HepG2 (cell line): ENCODE measurements around the gene SAPCD2. TPM values are rescaled to one million over a fixed set of nuclear protein-coding genes. Genes with fewer than 3 reads are reported as not detected.

Source experiments
- HNF1B ChIP-seq: sonication (generic); formaldehyde crosslinking; IDR thresholded peaks from 2 replicates; pipeline ENCODE4 v1.5.1; 2020; ENCODE audit warnings: mild to moderate bottlenecking, moderate library complexity, missing genetic modification reagents
- JUND ChIP-seq: sonication (generic); formaldehyde crosslinking; IDR thresholded peaks from 2 replicates; pipeline ENCODE4 v1.8.0; 2022; ENCODE audit warnings: mild to moderate bottlenecking, missing genetic modification reagents
- MLXIP ChIP-seq: sonication (generic); formaldehyde crosslinking; IDR thresholded peaks from 2 replicates; pipeline ENCODE4 v1.9.0; 2021; ENCODE audit warnings: missing genetic modification reagents, borderline replicate concordance
- REST ChIP-seq, 2 experiments: IDR thresholded peaks; 2 replicates each; pipeline ENCODE4 v1.6.1; 2011 to 2012; ENCODE audit warnings: low read length in 2 of 2, borderline replicate concordance in 1 of 2, low read depth in 1 of 2, mild to moderate bottlenecking in 1 of 2, moderate library complexity in 1 of 2
- SKI ChIP-seq: fragments of 450-650 bp; IDR thresholded peaks from one replicate; pipeline ENCODE4 v1.6.1; 2018; ENCODE audit warnings: mild to moderate bottlenecking; ENCODE audit not compliant: partially characterized antibody
- SMAD1 ChIP-seq: sonication (generic); formaldehyde crosslinking; IDR thresholded peaks from 2 replicates; pipeline ENCODE4 v1.4.0; 2020; ENCODE audit warnings: missing genetic modification reagents, low read depth, mild to moderate bottlenecking, borderline replicate concordance
- SP140L ChIP-seq: sonication (generic); formaldehyde crosslinking; IDR thresholded peaks from 2 replicates; pipeline ENCODE4 v1.4.0; 2020; ENCODE audit warnings: missing genetic modification reagents, borderline replicate concordance
- ZFX ChIP-seq: sonication (generic); formaldehyde crosslinking; IDR thresholded peaks from 2 replicates; pipeline ENCODE4 v1.4.0; 2020; ENCODE audit warnings: mild to moderate bottlenecking, low read depth, missing genetic modification reagents, moderate library complexity
- ZNF430 ChIP-seq: sonication (generic); formaldehyde crosslinking; IDR thresholded peaks from 2 replicates; pipeline ENCODE4 v1.9.0; 2021; ENCODE audit warnings: mild to moderate bottlenecking, missing genetic modification reagents
- polyA plus RNA-seq, 8 experiments: library from polyadenylated mRNA; depleted of rRNA in 3 of 8; stranded (reverse) in 7 of 8; unstranded in 1 of 8; fragments of >200 nt; fragmentation: Illumina TruSeq in 4 of 8; extraction: Trizol in 4 of 8; gene quantifications; 2 replicates each; pipeline versions ENCODE4 v1.2.1 to v1.2.3, GENCODE V29; 2011 to 2016; ENCODE audit warnings: low read depth in 4 of 8, missing spikeins in 1 of 8, mixed read lengths in 1 of 8; ENCODE audit not compliant: insufficient read depth in 1 of 8
- total RNA-seq, 5 experiments: library from RNA; depleted of rRNA; stranded (reverse); fragments of >200 nt; fragmentation: Illumina TruSeq; extraction: Trizol; gene quantifications; 2 replicates each; pipeline ENCODE4 v1.2.3, GENCODE V29; 2016; ENCODE audit warnings: low read depth in 1 of 5
- TF ChIP-seq, protein P1 (sequence below): sonication (generic); formaldehyde crosslinking; IDR thresholded peaks from 2 replicates; pipeline ENCODE4 v1.4.0; 2020; ENCODE audit warnings: mild to moderate bottlenecking, missing genetic modification reagents, borderline replicate concordance
- TF ChIP-seq, protein P2 (sequence below): sonication (generic); formaldehyde crosslinking; IDR thresholded peaks from 2 replicates; pipeline ENCODE4 v1.9.0; 2021; ENCODE audit warnings: missing genetic modification reagents, borderline replicate concordance

The SAPCD2 gene
- total and polyA plus RNA-seq, 2 of the 13 experiments (the other 11 are each of a cell fraction or from before 2014, with no cell fraction given), result 21.9 to 42.8 TPM

DNA sequence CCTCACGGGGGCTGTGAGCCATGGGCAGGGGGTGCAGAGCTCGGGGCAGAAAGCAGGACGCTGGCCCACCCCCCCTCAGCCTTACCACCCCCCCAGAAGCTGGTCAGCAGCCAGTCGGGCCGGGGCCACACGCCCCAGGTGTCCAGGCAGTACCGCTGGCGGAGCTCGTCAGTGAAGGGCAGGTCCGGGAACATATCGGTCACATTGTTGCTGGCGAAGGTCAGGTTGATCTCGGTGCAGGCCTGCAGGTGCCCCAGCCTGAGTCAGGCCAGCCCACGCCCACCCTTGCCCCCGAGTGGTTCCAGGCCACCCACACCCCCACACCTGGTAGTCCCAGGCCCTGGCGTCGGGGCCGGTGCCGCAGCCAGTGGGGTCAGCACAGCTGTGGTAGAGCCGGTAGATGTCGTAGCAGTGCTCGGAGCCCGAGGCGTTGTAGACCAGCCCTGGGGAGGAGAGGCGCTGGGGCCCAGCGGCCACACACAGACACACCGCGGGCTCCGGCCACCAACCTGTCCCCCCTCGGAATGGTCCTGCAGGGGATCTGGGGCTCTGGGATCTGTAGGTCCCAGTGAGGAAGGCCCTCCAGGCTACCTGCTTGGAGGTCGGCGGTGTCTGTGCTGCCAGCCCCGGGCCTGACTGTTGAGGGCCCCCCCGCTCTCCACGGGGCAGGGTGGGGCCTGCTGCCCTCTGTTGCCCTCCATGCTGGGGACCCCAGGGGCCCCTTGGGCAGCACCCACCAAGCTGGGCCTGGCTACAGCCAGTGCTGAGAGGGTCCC lies 41.6 kb upstream of the SAPCD2 start (continued):
- TF ChIP-seq, protein P1, sequence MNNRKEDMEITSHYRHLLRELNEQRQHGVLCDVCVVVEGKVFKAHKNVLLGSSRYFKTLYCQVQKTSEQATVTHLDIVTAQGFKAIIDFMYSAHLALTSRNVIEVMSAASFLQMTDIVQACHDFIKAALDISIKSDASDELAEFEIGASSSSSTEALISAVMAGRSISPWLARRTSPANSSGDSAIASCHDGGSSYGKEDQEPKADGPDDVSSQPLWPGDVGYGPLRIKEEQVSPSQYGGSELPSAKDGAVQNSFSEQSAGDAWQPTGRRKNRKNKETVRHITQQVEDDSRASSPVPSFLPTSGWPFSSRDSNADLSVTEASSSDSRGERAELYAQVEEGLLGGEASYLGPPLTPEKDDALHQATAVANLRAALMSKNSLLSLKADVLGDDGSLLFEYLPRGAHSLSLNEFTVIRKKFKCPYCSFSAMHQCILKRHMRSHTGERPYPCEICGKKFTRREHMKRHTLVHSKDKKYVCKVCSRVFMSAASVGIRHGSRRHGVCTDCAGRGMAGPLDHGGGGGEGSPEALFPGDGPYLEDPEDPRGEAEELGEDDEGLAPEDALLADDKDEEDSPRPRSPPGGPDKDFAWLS, result peak; percentile 71; the same call in 1 of the 2 replicates
- TF ChIP-seq SKI (no peak), HNF1B (CRISPR knock-in tag) (peak; percentile 28), SMAD1 (CRISPR knock-in tag) (0 out of 2 replicates have a peak, but pooled peaks have one; percentile 60), REST (IDR thresholded peaks at IDR 0.05; ENCODE audit: borderline replicate concordance in 1 of 2, low read depth in 1 of 2, low read length in 2 of 2) (no peak), MLXIP (CRISPR knock-in tag) (no peak), JUND (CRISPR knock-in tag) (no peak), ZNF430 (CRISPR knock-in tag) (peak; percentile 69; the same call in 1 of the 2 replicates), SP140L (CRISPR knock-in tag) (no peak), ZFX (CRISPR knock-in tag) (peak; percentile 87)
- TF ChIP-seq, protein P2, sequence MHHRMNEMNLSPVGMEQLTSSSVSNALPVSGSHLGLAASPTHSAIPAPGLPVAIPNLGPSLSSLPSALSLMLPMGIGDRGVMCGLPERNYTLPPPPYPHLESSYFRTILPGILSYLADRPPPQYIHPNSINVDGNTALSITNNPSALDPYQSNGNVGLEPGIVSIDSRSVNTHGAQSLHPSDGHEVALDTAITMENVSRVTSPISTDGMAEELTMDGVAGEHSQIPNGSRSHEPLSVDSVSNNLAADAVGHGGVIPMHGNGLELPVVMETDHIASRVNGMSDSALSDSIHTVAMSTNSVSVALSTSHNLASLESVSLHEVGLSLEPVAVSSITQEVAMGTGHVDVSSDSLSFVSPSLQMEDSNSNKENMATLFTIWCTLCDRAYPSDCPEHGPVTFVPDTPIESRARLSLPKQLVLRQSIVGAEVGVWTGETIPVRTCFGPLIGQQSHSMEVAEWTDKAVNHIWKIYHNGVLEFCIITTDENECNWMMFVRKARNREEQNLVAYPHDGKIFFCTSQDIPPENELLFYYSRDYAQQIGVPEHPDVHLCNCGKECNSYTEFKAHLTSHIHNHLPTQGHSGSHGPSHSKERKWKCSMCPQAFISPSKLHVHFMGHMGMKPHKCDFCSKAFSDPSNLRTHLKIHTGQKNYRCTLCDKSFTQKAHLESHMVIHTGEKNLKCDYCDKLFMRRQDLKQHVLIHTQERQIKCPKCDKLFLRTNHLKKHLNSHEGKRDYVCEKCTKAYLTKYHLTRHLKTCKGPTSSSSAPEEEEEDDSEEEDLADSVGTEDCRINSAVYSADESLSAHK (CRISPR knock-in tag), result no peak
